Stomach (tissue), 9 donors: Measurements from ENCODE around the gene COL6A1. TPM values are rescaled to one million over a fixed set of nuclear protein-coding genes. Genes with fewer than 3 reads are reported as not detected.

Experiments
- DNase-seq, 2 donors: peaks; one replicate each; pipeline versions ENCODE4 v3.0.0 to v3.0.0-alpha.2; 2013 to 2019
- H3K27ac ChIP-seq, 5 donors: fragments of 200-600 bp in 4 of 5; sonication (generic) in 4 of 5; one replicate each; pipeline ENCODE4 v1.5.1; 2013 to 2019; ENCODE audit warnings: mild to moderate bottlenecking in 1 of 5, moderate library complexity in 1 of 5
- H3K27me3 ChIP-seq, 3 donors: fragments of 200-600 bp; sonication (generic); one replicate each; pipeline ENCODE4 v1.5.1; 2017 to 2019; ENCODE audit warnings: mixed run types in 1 of 3
- H3K36me3 ChIP-seq, 4 donors: fragments of 200-600 bp; sonication (generic); 1 replicate in 3 of 4; 2 replicates in 1 of 4; pipeline ENCODE4 v1.5.1; 2016 to 2019
- H3K4me1 ChIP-seq, 4 donors: fragments of 200-600 bp; sonication (generic); one replicate each; pipeline ENCODE4 v1.5.1; 2016 to 2019
- H3K4me3 ChIP-seq, 4 donors: fragments of 200-600 bp; sonication (generic) in 3 of 4; one replicate each; pipeline ENCODE4 v1.5.1; 2016 to 2019; ENCODE audit warnings: mild to moderate bottlenecking in 1 of 4
- H3K9me3 ChIP-seq, 4 donors: fragments of 200-600 bp; sonication (generic); one replicate each; pipeline ENCODE4 v1.5.1; 2016 to 2019
- EP300 ChIP-seq: sonication (generic); formaldehyde crosslinking; IDR thresholded peaks from one replicate; pipeline ENCODE4 v1.6.1; 2017; ENCODE audit warnings: antibody characterized with exemption
- POLR2A ChIP-seq, 4 donors: fragments of 450-650 bp; IDR thresholded peaks; one replicate each; pipeline ENCODE4 v1.6.1; 2016; ENCODE audit warnings: antibody characterized with exemption in 4 of 4, control low read depth in 2 of 4, mild to moderate bottlenecking in 1 of 4, moderate library complexity in 1 of 4
- POLR2AphosphoS5 ChIP-seq, 3 donors: sonication (generic); formaldehyde crosslinking; IDR thresholded peaks; one replicate each; pipeline ENCODE4 v1.6.1; 2016; ENCODE audit warnings: antibody characterized with exemption in 3 of 3
- WGBS, 5 donors: extraction: QIAGEN DNeasy Blood & Tissue Kit in 3 of 5; methylation state at CpG; one replicate each; pipeline versions ENCODE4 v1.1.5 to v1.1.7; 2013 to 2018; 5-methylcytosine and 5-hydroxymethylcytosine counted together
- intact Hi-C: fragments of 100-400 bp; cut with DNase I; formaldehyde crosslinking; loops from one replicate; pipeline ENCODE4 v1.15.1; 2023; ENCODE audit warnings: low total_unique reads
- polyA plus RNA-seq, 3 donors: library from polyadenylated mRNA; stranded (reverse); fragments of 200-250 nt; gene quantifications; one replicate each; pipeline ENCODE4 v1.2.3, GENCODE V29; 2013
- total RNA-seq, 5 donors: library from RNA; depleted of rRNA; stranded (reverse); fragments of >200 nt; gene quantifications; one replicate each; pipeline versions ENCODE4 v1.1.0 to v1.2.3, GENCODE V29; 2014 to 2016
- TF ChIP-seq, protein P1 (sequence below), 7 experiments: fragments of 450-650 bp in 4 of 7; fragments of 200-600 bp in 3 of 7; sonication (generic) in 3 of 7; IDR thresholded peaks; one replicate each; pipeline ENCODE4 v1.5.1; 2016 to 2019; ENCODE audit warnings: antibody characterized with exemption in 7 of 7, control low read depth in 2 of 7, mild to moderate bottlenecking in 1 of 7
- donor health status: healthy with polysubstance abuse.
- donor health status: Bipolar disorder and iron deficiency.
- donor health status: healthy.

Gene COL6A1
- total and polyA plus RNA-seq, 8 donors: 63.2 to 756 (median 254) TPM

- intact Hi-C loops: no loop called here
- WGBS, 5 donors: 79 to 85% (median 83%) methylated on average over 19 to 23 of the region's 23 CpGs
- no peak for DNase-seq
These were observed 40.8 kb upstream of the COL6A1 start for GRCh38 chr21:45940621-45941337.

GRCh38 chr21:45941338-45941710 is 40.2 kb upstream of the COL6A1 start:
- intact Hi-C loops: no loop called here

More at GRCh38 chr21:45940621-45941337, 40.8 kb upstream of the COL6A1 start:
- Histone ChIP-seq H3K9me3 (peaks cover 3 to 13% (median 7%) of the 10 kb centered on the region in 4 donors), H3K27me3 (no peaks in the 10 kb centered on the region), H3K4me1 (no peaks in the 10 kb centered on the region), H3K36me3 (peaks cover 0 to 7% (median 0%) of the 10 kb centered on the region in 4 donors), H3K4me3 (no peak overlapping the region), H3K27ac (no peak overlapping the region)
- TF ChIP-seq EP300 (no peak), POLR2A (IDR thresholded peaks at IDR 0.05) (no peak), POLR2AphosphoS5 (IDR thresholded peaks at IDR 0.05) (no peak)
- TF ChIP-seq, protein P1, sequence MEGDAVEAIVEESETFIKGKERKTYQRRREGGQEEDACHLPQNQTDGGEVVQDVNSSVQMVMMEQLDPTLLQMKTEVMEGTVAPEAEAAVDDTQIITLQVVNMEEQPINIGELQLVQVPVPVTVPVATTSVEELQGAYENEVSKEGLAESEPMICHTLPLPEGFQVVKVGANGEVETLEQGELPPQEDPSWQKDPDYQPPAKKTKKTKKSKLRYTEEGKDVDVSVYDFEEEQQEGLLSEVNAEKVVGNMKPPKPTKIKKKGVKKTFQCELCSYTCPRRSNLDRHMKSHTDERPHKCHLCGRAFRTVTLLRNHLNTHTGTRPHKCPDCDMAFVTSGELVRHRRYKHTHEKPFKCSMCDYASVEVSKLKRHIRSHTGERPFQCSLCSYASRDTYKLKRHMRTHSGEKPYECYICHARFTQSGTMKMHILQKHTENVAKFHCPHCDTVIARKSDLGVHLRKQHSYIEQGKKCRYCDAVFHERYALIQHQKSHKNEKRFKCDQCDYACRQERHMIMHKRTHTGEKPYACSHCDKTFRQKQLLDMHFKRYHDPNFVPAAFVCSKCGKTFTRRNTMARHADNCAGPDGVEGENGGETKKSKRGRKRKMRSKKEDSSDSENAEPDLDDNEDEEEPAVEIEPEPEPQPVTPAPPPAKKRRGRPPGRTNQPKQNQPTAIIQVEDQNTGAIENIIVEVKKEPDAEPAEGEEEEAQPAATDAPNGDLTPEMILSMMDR (IDR thresholded peaks at IDR 0.05): no peak

DNA sequence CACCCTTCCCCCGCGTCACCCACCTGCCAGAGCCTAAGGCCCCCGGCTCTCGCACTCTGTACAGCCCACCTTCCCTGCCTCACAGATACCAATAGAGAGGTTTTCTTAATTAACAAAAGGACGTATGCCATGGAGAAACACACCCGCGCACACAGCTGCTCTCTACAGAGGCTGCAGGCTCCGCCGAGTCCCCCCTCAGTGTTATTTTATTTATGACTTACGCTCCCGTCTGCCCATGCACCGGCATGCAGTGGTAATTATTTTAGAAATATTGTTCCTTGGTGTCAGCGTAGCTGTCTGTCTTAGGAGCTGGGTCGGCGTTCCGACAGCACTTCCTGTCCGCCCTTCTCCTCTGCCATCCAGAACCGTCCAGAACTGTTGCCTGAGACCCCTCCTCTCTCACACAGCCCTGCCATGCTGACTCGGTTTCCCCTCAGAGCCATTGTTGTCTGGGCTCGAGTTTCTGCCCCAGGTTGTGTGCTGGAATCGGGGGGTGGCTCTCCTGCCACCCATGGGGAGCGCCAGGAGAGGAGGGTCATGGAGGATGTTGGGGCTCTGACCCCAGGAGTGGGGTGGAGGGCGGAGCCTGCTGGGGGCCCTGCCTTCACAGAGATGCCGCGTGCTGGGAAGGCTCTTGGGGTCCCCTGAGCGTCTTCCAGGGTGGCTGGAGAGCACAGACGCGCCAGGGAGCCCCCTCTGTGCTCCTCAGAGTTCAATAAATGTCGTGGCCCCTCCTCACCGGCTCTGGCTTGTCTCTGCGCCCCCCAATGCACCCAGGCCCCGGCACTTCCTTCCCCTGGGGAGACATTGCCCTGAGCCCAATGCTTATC is 39.6 kb upstream of the COL6A1 start:
- WGBS, 5 donors: 82 to 89% (median 85%) methylated on average over 30 to 32 of the region's 32 CpGs
- no peak overlapping the region for H3K4me3 ChIP-seq
- intact Hi-C loops: no loop called here
- H3K9me3 ChIP-seq: peaks cover 0 to 1% (median 0%) of the 10 kb centered on the region in 4 donors
- no peaks in the 10 kb centered on the region for H3K4me1 ChIP-seq
- H3K27me3 ChIP-seq: no peaks in the 10 kb centered on the region
- no peaks in the 10 kb centered on the region for H3K36me3 ChIP-seq
- DNase-seq: no peak
- H3K27ac ChIP-seq: no peak overlapping the region
- TF ChIP-seq, protein P1 (IDR thresholded peaks at IDR 0.05): no peak
- TF ChIP-seq EP300 (no peak), POLR2AphosphoS5 (IDR thresholded peaks at IDR 0.05) (no peak), POLR2A (IDR thresholded peaks at IDR 0.05) (no peak)

More at GRCh38 chr21:45941338-45941710, 40.2 kb upstream of the COL6A1 start:
- peaks cover 0 to 2% (median 0%) of the 10 kb centered on the region in 4 donors for H3K36me3 ChIP-seq
- H3K4me1 ChIP-seq: no peaks in the 10 kb centered on the region
- no peaks in the 10 kb centered on the region for H3K27me3 ChIP-seq
- peaks cover 0 to 7% (median 2%) of the 10 kb centered on the region in 4 donors for H3K9me3 ChIP-seq
- H3K4me3 ChIP-seq: no peak overlapping the region
- 81 to 86% (median 83%) methylated on average over 13 to 14 of the region's 14 CpGs for WGBS, 5 donors
- H3K27ac ChIP-seq: no peak overlapping the region
- no peak for DNase-seq
- TF ChIP-seq POLR2A (IDR thresholded peaks at IDR 0.05): no peak
- TF ChIP-seq EP300: no peak
- TF ChIP-seq, protein P1 (IDR thresholded peaks at IDR 0.05): no peak
- no peak for TF ChIP-seq POLR2AphosphoS5 (IDR thresholded peaks at IDR 0.05)

DNA sequence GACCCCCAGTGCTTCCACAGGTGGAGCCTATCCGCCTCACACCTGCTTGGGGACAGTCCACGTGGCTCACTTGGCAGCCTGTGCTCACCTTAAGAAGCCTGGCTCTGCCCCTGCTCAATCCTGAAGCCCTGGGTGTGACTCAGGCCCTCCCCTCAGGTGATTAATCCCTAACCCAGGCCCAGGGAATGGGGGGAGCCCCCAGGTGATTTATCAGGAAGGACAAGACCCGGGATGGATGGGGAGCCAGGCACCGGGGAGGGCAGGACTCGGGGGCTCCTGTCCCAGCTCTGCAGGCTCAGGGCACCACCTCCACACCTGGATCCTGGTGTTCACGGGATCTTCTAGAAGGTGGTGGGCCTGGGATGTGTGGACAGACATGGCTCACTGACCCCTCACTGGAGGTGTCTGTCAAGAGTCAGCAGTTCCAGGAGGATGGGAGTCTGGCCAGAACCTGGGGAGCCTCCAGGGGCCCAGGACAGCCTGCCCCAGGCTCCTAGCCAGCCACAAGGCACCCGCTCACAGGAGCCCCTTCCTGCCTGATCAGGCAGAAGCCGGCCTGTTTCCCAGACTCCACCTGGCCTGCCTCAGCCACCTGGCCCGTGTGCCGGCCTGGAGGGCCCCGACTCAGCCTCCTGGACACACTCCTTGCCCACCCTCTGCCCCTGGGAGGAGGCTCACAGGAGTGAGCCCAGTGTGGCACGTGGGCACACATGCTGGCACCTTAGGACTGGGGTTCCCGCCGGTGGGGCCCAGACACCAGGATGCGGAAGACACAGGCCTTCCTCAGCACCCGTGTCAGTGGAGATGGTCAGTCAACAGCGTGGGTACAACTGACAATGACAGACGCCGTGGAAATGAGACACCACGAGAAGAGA is 38.6 kb upstream of the COL6A1 start:
- TF ChIP-seq POLR2AphosphoS5 (IDR thresholded peaks at IDR 0.05) (no peak), POLR2A (IDR thresholded peaks at IDR 0.05) (no peak), EP300 (no peak)
- TF ChIP-seq, protein P1 (IDR thresholded peaks at IDR 0.05): no peak
- H3K4me1 ChIP-seq: no peaks in the 10 kb centered on the region
- H3K9me3 ChIP-seq: no peaks in the 10 kb centered on the region
- DNase-seq: no peak
- H3K36me3 ChIP-seq: no peaks in the 10 kb centered on the region
- 67 to 76% (median 70%) methylated on average over 18 to 20 of the region's 20 CpGs for WGBS, 5 donors
- H3K27me3 ChIP-seq: no peaks in the 10 kb centered on the region
- intact Hi-C loops: no loop called here
- no peak overlapping the region for H3K27ac ChIP-seq
- no peak overlapping the region for H3K4me3 ChIP-seq
